K562 (cell line): ENCODE data around the gene CBX2. TPM values are rescaled to one million over a fixed set of nuclear protein-coding genes. Genes with fewer than 3 reads are reported as not detected.

Experiments used
- ATAC-seq: fragments of 200-7000 bp; cut with Tn5 transposase; 3 replicates; pipeline ENCODE4 v1.9.1; 2020; ENCODE audit warnings: moderate library complexity
- BruUV-seq: library from RNA; stranded (reverse); fragments of 400-500 nt; replicated peaks from 2 replicates; lab custom pipeline; 2021; lab: Mats Ljungman, UMichigan
- CTCF ChIA-PET: fragments of 300-600 bp; formaldehyde crosslinking; extraction: SDS; loops from one replicate; lab custom pipeline; 2021; ENCODE audit warnings: low intra/inter-chr PET ratio; lab: Yijun Ruan, JAX
- POLR2A ChIA-PET: fragments of 300-600, 350-650 bp; sonication (Branson Sonifier 250); formaldehyde crosslinking; extraction: SDS; loops from one replicate; lab custom pipeline; 2021; ENCODE audit warnings: antibody characterized with exemption, inconsistent platforms; lab: Yijun Ruan, JAX
- DNase-seq, 4 experiments: peaks; one replicate each; pipeline versions ENCODE4 v3.0.0 to v3.0.0-alpha.2; 2011 to 2018; ENCODE audit warnings: low spot score in 3 of 4, mixed read lengths in 3 of 4; ENCODE audit errors: extremely low read depth in 1 of 4
- FAIRE-seq: peaks from 2 replicates; lab custom pipeline; 2011; peaks lifted over from hg19 to GRCh38; lab: Jason Lieb, UNC
- H2AFZ ChIP-seq: 2 replicates; pipeline ENCODE4 v1.6.0; 2011; ENCODE audit warnings: low read depth, low read length, control low read depth, inconsistent platforms
- H3K27ac ChIP-seq: fragments of 200-600 bp; 3 replicates; pipeline ENCODE4 v1.8.0; 2011; ENCODE audit warnings: low read depth, mild to moderate bottlenecking, control low read depth, inconsistent platforms, low read length, moderate library complexity, mixed read lengths; ENCODE audit errors: extremely low read depth
- H3K27me3 ChIP-seq, 2 experiments: fragments of 300-600 bp in 1 of 2; 2 replicates in 1 of 2; 3 replicates in 1 of 2; pipeline versions ENCODE4 v1.6.0 to v1.8.0; 2011; ENCODE audit warnings: inconsistent platforms in 2 of 2, low read length in 2 of 2, mild to moderate bottlenecking in 1 of 2, mixed read lengths in 1 of 2, moderate library complexity in 1 of 2; ENCODE audit not compliant: control insufficient read depth in 2 of 2, insufficient read depth in 2 of 2
- H3K36me3 ChIP-seq: fragments of 300-600 bp; 3 replicates; pipeline ENCODE4 v1.8.0; 2011; ENCODE audit warnings: mild to moderate bottlenecking, low read length, inconsistent platforms; ENCODE audit not compliant: control insufficient read depth, insufficient read depth
- H3K4me1 ChIP-seq, 2 experiments: fragments of 200-600 bp in 1 of 2; replicated peaks in 1 of 2; 2 replicates in 1 of 2; 3 replicates in 1 of 2; pipeline versions ENCODE4 v1.5.1 to v1.8.0; 2011; ENCODE audit warnings: inconsistent platforms in 2 of 2, low read length in 2 of 2, mild to moderate bottlenecking in 1 of 2, mixed read lengths in 1 of 2, moderate library complexity in 1 of 2; ENCODE audit not compliant: control insufficient read depth in 2 of 2, insufficient read depth in 2 of 2
- H3K4me2 ChIP-seq: 2 replicates; pipeline ENCODE4 v1.6.1; 2011; ENCODE audit warnings: low read length, control low read depth, inconsistent platforms, mixed read lengths; ENCODE audit not compliant: insufficient read depth
- H3K4me3 ChIP-seq: fragments of 200-600 bp; sonication (generic), shearing (Covaris generic); 2 replicates; pipeline ENCODE4 v1.5.1; 2016; ENCODE audit warnings: control low read depth, inconsistent platforms
- H3K79me2 ChIP-seq: fragments of 200-600 bp; 3 replicates; pipeline ENCODE4 v1.8.0; 2011; ENCODE audit warnings: low read length, inconsistent platforms; ENCODE audit not compliant: control insufficient read depth, insufficient read depth
- H3K9ac ChIP-seq, 2 experiments: 2 replicates each; pipeline versions ENCODE4 v1.6.0 to v1.6.1; 2011; ENCODE audit warnings: low read depth in 2 of 2, low read length in 2 of 2, control low read depth in 1 of 2, inconsistent platforms in 1 of 2, mild to moderate bottlenecking in 1 of 2, mixed read lengths in 1 of 2; ENCODE audit not compliant: insufficient read depth in 1 of 2
- H3K9me1 ChIP-seq: one replicate; pipeline ENCODE4 v1.6.0; 2011; ENCODE audit warnings: inconsistent platforms, mild to moderate bottlenecking, low read length, moderate library complexity; ENCODE audit not compliant: control insufficient read depth, insufficient read depth
- H3K9me3 ChIP-seq: replicated peaks from 2 replicates; pipeline ENCODE4 v1.5.1; 2011; ENCODE audit warnings: low read depth, low read length, inconsistent platforms; ENCODE audit not compliant: control insufficient read depth, insufficient read depth
- H4K20me1 ChIP-seq: replicated peaks from 2 replicates; pipeline ENCODE4 v1.6.1; 2011; ENCODE audit warnings: low read length, inconsistent platforms, mixed read lengths; ENCODE audit not compliant: control insufficient read depth, insufficient read depth
- BCOR ChIP-seq: fragments of 450-650 bp; IDR thresholded peaks from 2 replicates; pipeline ENCODE4 v1.6.1; 2016
- CTCFL ChIP-seq: IDR thresholded peaks from 2 replicates; pipeline ENCODE4 v1.6.1; 2011; ENCODE audit warnings: borderline replicate concordance, low read depth, mild to moderate bottlenecking, moderate library complexity, low read length; ENCODE audit not compliant: insufficient read depth, poor library complexity, severe bottlenecking
- L3MBTL2 ChIP-seq: fragments of 450-650 bp; IDR thresholded peaks from 2 replicates; pipeline ENCODE4 v1.6.1; 2016; ENCODE audit warnings: mild to moderate bottlenecking, moderate library complexity
- MXI1 ChIP-seq: IDR thresholded peaks from 2 replicates; pipeline ENCODE4 v1.6.1; 2011; ENCODE audit warnings: low read depth, mild to moderate bottlenecking, improper control_type of control experiment, low read length
- NR2C1 ChIP-seq, 2 experiments: fragments of 450-650 bp; IDR thresholded peaks; 2 replicates each; pipeline ENCODE4 v1.6.1; 2017; ENCODE audit warnings: mild to moderate bottlenecking in 2 of 2, antibody characterized with exemption in 1 of 2, inconsistent platforms in 1 of 2, missing compliant biosample characterization in 1 of 2, missing genetic modification characterization in 1 of 2
- ZBTB12 ChIP-seq: fragments of 250-450 bp; sonication (Bioruptor Pico); IDR thresholded peaks from 2 replicates; pipeline ENCODE4 v1.4.0; 2020
- ZNF740 ChIP-seq, 3 experiments: fragments of 200-800 bp in 1 of 3; sonication (Bioruptor generic) in 1 of 3; sonication (generic) in 1 of 3; formaldehyde crosslinking in 1 of 3; IDR thresholded peaks; 2 replicates each; pipeline versions ENCODE4 v1.6.1 to v1.8.0; 2016 to 2022; ENCODE audit warnings: mild to moderate bottlenecking in 2 of 3, missing compliant biosample characterization in 2 of 3, missing genetic modification characterization in 2 of 3, missing genetic modification reagents in 1 of 3
- WGBS: fragments of 100-300 bp; shearing (Covaris generic); methylation state at CpG from one replicate; pipeline ENCODE4 v1.1.6; 2016; ENCODE audit warnings: low coverage, mixed read lengths; ENCODE audit not compliant: insufficient coverage; ENCODE audit errors: missing lambda C conversion rate; 5-methylcytosine and 5-hydroxymethylcytosine counted together
- in situ Hi-C: fragments of 300-500 bp; cut with MboI; formaldehyde crosslinking; loops from 4 replicates; pipeline ENCODE4 v1.15.0; 2018; ENCODE audit warnings: inconsistent platforms, mixed read lengths
- intact Hi-C: fragments of 100-400 bp; cut with micrococcal nuclease; formaldehyde crosslinking; loops from 2 replicates; pipeline ENCODE4 v1.14.2; 2022
- polyA plus RNA-seq, 8 experiments: library from polyadenylated mRNA; depleted of rRNA in 4 of 8; stranded (reverse) in 5 of 8; unstranded in 3 of 8; fragments of >200 nt; fragmentation: Nextera tagmentation in 2 of 8; fragmentation: Illumina TruSeq in 1 of 8; extraction: Ambion mirVana in 2 of 8; extraction: Trizol in 1 of 8; gene quantifications; 2 replicates each; pipeline versions ENCODE4 v1.2.1 to v1.2.3, GENCODE V29; 2011 to 2014; ENCODE audit warnings: inconsistent platforms in 1 of 8, missing spikeins in 1 of 8
- total RNA-seq, 7 experiments: library from RNA; depleted of rRNA in 6 of 7; stranded (reverse); fragments of >200 nt in 6 of 7; fragmentation: Illumina TruSeq in 2 of 7; extraction: Trizol in 2 of 7; gene quantifications; 2 replicates each; pipeline versions ENCODE4 v1.2.1 to v1.2.3, GENCODE V29; 2011 to 2021; ENCODE audit warnings: low replicate concordance in 1 of 7

The CBX2 gene
- total and polyA plus RNA-seq, 9 of the 15 experiments (the other 6 are each of a cell fraction or from before 2014, with no cell fraction given) = 0.66 to 26.9 (median 13.9) TPM

GRCh38 chr17:79732254-79732653 lies 45.7 kb upstream of the CBX2 start:
- Histone ChIP-seq H3K27ac (no peak overlapping the region), H3K36me3 (no peaks in the 10 kb centered on the region), H3K4me3 (no peak overlapping the region), H3K9me1 (no peaks in the 10 kb centered on the region), H4K20me1 (no peaks in the 10 kb centered on the region)
- DNase-seq = no peak
- no TSS peak for BruUV-seq
- TF ChIP-seq BCOR (no peak), MXI1 (no peak)
- TF ChIP-seq, all 486 proteins: peak for 0
- no peaks in the 10 kb centered on the region for H3K9me3 ChIP-seq
- CTCF ChIA-PET = no interaction called here
- FAIRE-seq = no peak
- POLR2A ChIA-PET = interaction anchor here (0.6 to 0.7 kb wide), 2 partner anchors 12 to 23 kb away, joined by 3 read pairs; no protein-coding TSS in a partner anchor
- H3K27me3 ChIP-seq = peaks cover 3 to 20% of the 10 kb centered on the region in 2 experiments; a peak in 4 of 5 replicates
- no peak overlapping the region for H3K4me2 ChIP-seq
- 44% methylated on average over 10 of the region's 10 CpGs for WGBS
- ATAC-seq = no peak
- no peak overlapping the region for H3K9ac ChIP-seq
- in situ Hi-C loops = no loop called here
- H3K4me1 ChIP-seq = peaks cover 4 to 41% of the 10 kb centered on the region in 2 experiments; a peak in 3 of 5 replicates
- 0 out of 2 replicates have a peak overlapping the region, but pooled peaks have one; percentile 48 for H2AFZ ChIP-seq
- H3K79me2 ChIP-seq = no peaks in the 10 kb centered on the region
- intact Hi-C loops = no loop called here

GRCh38 chr17:79732804-79733691 lies 44.9 kb upstream of the CBX2 start:
- no TSS peak for BruUV-seq
- H3K27ac ChIP-seq = no peak overlapping the region
- TF ChIP-seq ZNF740 (CRISPR knock-in tag; IDR thresholded peaks at IDR 0.05) = 0 out of 2 replicates have a peak, but pooled peaks have one; percentile 19
- no peak for TF ChIP-seq ZNF740 (tag; IDR thresholded peaks at IDR 0.05)
- no peak for TF ChIP-seq NR2C1 (IDR thresholded peaks at IDR 0.05)
- TF ChIP-seq NR2C1 (tag; IDR thresholded peaks at IDR 0.05) = peak; percentile 54; the same call in 1 of the 2 replicates
- no peak for TF ChIP-seq ZBTB12 (CRISPR knock-in tag)
- TF ChIP-seq L3MBTL2 = peak; percentile 59
- no peak for TF ChIP-seq CTCFL

More at GRCh38 chr17:79732804-79733691, 44.9 kb upstream of the CBX2 start:
- ChIA-PET CTCF (no interaction called here), POLR2A (interaction anchor here (0.7 kb wide), 1 partner anchor 11 kb away, joined by 3 read pairs; no protein-coding TSS in a partner anchor)
- Histone ChIP-seq H3K4me2 (no peak overlapping the region; the same call in 1 of the 2 replicates), H3K9ac (peak overlapping the region in 1 of 2 experiments; percentile 71; a peak in 2 of 4 replicates), H3K9me3 (no peaks in the 10 kb centered on the region), H3K79me2 (no peaks in the 10 kb centered on the region), H4K20me1 (no peaks in the 10 kb centered on the region), H3K4me1 (peaks cover 4 to 48% of the 10 kb centered on the region in 2 experiments; a peak in 3 of 5 replicates), H3K4me3 (no peak overlapping the region), H3K9me1 (no peaks in the 10 kb centered on the region), H3K36me3 (no peaks in the 10 kb centered on the region), H2AFZ (peak overlapping the region; percentile 48), H3K27me3 (peaks cover 11 to 28% of the 10 kb centered on the region in 2 experiments; a peak in 4 of 5 replicates)
- intact Hi-C loops (no loop called here), in situ Hi-C loops (no loop called here)
- WGBS = 48% methylated on average over 34 of the region's 35 CpGs
- no peak for ATAC-seq
- FAIRE-seq = no peak
- DNase-seq = no peak
